ENCODE measurements around the gene LYPD6B. TPM values are rescaled to one million over a fixed set of nuclear protein-coding genes. Genes with fewer than 3 reads are reported as not detected.

Gene LYPD6B
- total RNA-seq, 1 experiment from 2014 or later: 2.0 TPM

GRCh38 chr2:149119368-149119767 is 80.9 kb downstream of the LYPD6B start:
- Histone ChIP-seq H3K27me3 (ENCODE audit: low read length) (peaks cover 49% of the 10 kb centered on the region), H3F3A (ENCODE audit: low read length, unreplicated experiment) (no peaks in the 10 kb centered on the region), H2AFZ (ENCODE audit: low read length) (no peak overlapping the region), H3K4me2 (ENCODE audit: low read length) (no peak overlapping the region), H4K20me1 (ENCODE audit: low read length) (no peaks in the 10 kb centered on the region), H3K4me3 (ENCODE audit: low read length) (no peak overlapping the region), H3K9ac (ENCODE audit: low read length) (no peak overlapping the region), H3K9me2 (replicated peaks; ENCODE audit: low read length) (no peaks in the 10 kb centered on the region), H3K36me3 (ENCODE audit: low read depth, low read length) (no peaks in the 10 kb centered on the region), H3K4me1 (ENCODE audit: insufficient read depth, low read length) (no peaks in the 10 kb centered on the region), H3K9me3 (ENCODE audit: low read length) (no peaks in the 10 kb centered on the region), H3K79me2 (ENCODE audit: low read length) (no peaks in the 10 kb centered on the region), H3K27ac (ENCODE audit: low read length) (no peak overlapping the region)
- POLR2A ChIA-PET (ENCODE audit: unreplicated experiment): interaction anchor here (0.6 kb wide), 1 partner anchor 182 kb away, joined by 5 read pairs; no protein-coding TSS in a partner anchor
- no peak for ATAC-seq
- intact Hi-C loops (cut with micrococcal nuclease): no loop called here
- no TSS peak for BruUV-seq (replicated peaks)
- no peak for TF ChIP-seq CTCF (conservative IDR thresholded peaks at IDR 0.05; ENCODE audit: low read depth, low read length)
- no peak for TF ChIP-seq EZH2 (IDR thresholded peaks at IDR 0.05; ENCODE audit: low read length, unreplicated experiment)
- TF ChIP-seq EZH2phosphoT487 (IDR thresholded peaks at IDR 0.05; ENCODE audit: borderline replicate concordance, low read length): no peak
- DNase-seq: no peak
- CTCF ChIA-PET: no interaction called here

GRCh38 chr2:149122516-149122915 is 84.0 kb downstream of the LYPD6B start:
- DNase-seq: no peak
- intact Hi-C loops (cut with micrococcal nuclease): no loop called here
- Histone ChIP-seq H2AFZ (ENCODE audit: low read length) (no peak overlapping the region), H3K9ac (ENCODE audit: low read length) (no peak overlapping the region), H3K9me2 (replicated peaks; ENCODE audit: low read length) (no peaks in the 10 kb centered on the region), H3K27ac (ENCODE audit: low read length) (no peak overlapping the region), H3F3A (ENCODE audit: low read length, unreplicated experiment) (no peaks in the 10 kb centered on the region), H3K79me2 (ENCODE audit: low read length) (no peaks in the 10 kb centered on the region), H3K36me3 (ENCODE audit: low read depth, low read length) (no peaks in the 10 kb centered on the region), H3K4me2 (ENCODE audit: low read length) (no peak overlapping the region), H3K4me3 (ENCODE audit: low read length) (no peak overlapping the region), H4K20me1 (ENCODE audit: low read length) (no peaks in the 10 kb centered on the region), H3K4me1 (ENCODE audit: insufficient read depth, low read length) (no peaks in the 10 kb centered on the region), H3K27me3 (ENCODE audit: low read length) (peaks cover 59% of the 10 kb centered on the region), H3K9me3 (ENCODE audit: low read length) (no peaks in the 10 kb centered on the region)
- no TSS peak for BruUV-seq (replicated peaks)
- ChIA-PET POLR2A (ENCODE audit: unreplicated experiment) (no interaction called here), CTCF (no interaction called here)
- ATAC-seq: no peak
- no peak for TF ChIP-seq CTCF (conservative IDR thresholded peaks at IDR 0.05; ENCODE audit: low read depth, low read length)
- no peak for TF ChIP-seq EZH2phosphoT487 (IDR thresholded peaks at IDR 0.05; ENCODE audit: borderline replicate concordance, low read length)
- no peak for TF ChIP-seq EZH2 (IDR thresholded peaks at IDR 0.05; ENCODE audit: low read length, unreplicated experiment)

DNA sequence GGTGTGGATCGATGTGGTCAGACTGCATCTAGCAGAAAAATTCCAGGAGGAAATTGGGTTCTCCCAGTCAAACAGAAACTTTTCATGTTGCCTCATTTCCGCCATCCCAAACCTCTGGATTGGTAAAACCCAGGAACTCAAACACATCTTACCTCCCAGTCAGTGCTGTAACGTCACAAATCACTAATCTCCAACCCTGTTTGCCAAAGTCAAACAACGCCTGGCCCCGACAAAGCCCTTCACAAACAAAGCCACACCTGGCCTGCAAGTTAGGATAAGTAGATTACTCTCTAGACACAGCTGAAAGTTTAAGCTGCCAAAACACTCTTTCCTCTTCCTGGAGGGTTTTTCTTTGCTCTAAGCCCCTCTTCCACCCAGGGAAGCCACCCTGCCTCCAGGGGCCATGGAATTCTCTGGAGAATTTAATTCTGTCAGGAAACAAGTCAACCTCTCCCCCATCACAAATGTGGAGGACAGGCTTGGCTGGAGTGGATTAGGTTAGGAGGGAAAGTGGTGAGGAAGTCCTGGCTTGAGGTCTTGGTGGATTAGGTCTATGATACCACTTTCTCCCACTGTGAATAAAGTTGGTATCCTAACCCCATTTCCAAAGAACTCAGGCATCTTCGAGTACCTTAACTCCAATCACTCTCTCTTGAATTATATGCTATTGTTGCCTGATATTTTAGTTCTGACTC is 86.7 kb downstream of the LYPD6B start:
- Histone ChIP-seq H3K27me3 (ENCODE audit: low read length) (peaks cover 55% of the 10 kb centered on the region), H3K27ac (ENCODE audit: low read length) (no peak overlapping the region), H3K9ac (ENCODE audit: low read length) (no peak overlapping the region), H4K20me1 (ENCODE audit: low read length) (no peaks in the 10 kb centered on the region), H3K4me1 (ENCODE audit: insufficient read depth, low read length) (no peaks in the 10 kb centered on the region), H3F3A (ENCODE audit: low read length, unreplicated experiment) (no peaks in the 10 kb centered on the region), H3K4me2 (ENCODE audit: low read length) (no peak overlapping the region), H3K36me3 (ENCODE audit: low read depth, low read length) (no peaks in the 10 kb centered on the region), H2AFZ (ENCODE audit: low read length) (no peak overlapping the region), H3K9me2 (replicated peaks; ENCODE audit: low read length) (no peaks in the 10 kb centered on the region), H3K79me2 (ENCODE audit: low read length) (no peaks in the 10 kb centered on the region), H3K9me3 (ENCODE audit: low read length) (no peaks in the 10 kb centered on the region), H3K4me3 (ENCODE audit: low read length) (no peak overlapping the region)
- no TSS peak for BruUV-seq (replicated peaks)
- DNase-seq: no peak
- intact Hi-C loops (cut with micrococcal nuclease): no loop called here
- CTCF ChIA-PET: no interaction called here
- TF ChIP-seq EZH2 (IDR thresholded peaks at IDR 0.05; ENCODE audit: low read length, unreplicated experiment): no peak
- TF ChIP-seq EZH2phosphoT487 (IDR thresholded peaks at IDR 0.05; ENCODE audit: borderline replicate concordance, low read length): no peak
- TF ChIP-seq CTCF (conservative IDR thresholded peaks at IDR 0.05; ENCODE audit: low read depth, low read length): no peak
- ATAC-seq: no peak
- POLR2A ChIA-PET (ENCODE audit: unreplicated experiment): no interaction called here

All from PC-3 (cell line).